ENCODE data around the gene PFKFB1. TPM values are rescaled to one million over a fixed set of nuclear protein-coding genes. Genes with fewer than 3 reads are reported as not detected.

Gene PFKFB1
- total RNA-seq, 1 donor from 2014 or later: not detected

DNA sequence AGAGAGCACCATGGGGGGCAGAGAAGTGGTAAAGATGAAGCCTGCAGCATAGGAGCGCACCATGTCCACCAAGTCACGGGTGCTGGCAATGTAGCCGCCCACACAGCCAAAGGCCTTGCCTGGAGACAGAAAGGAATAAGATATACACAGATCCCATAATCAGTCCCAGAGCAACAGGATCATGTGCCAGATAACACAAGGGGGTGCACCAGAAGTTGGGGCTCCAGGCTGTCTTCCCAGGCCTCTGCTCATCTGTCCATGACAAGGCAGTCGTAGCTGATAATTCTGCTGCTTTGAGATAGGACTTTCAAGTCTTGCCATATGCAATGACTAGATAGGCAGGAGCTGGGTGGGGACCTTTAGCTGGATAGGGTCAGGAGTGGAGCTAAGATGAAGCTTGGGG lies 20.9 kb upstream of the PFKFB1 start:
- H3K4me3 ChIP-seq: no peak overlapping the region
- DNase-seq (ENCODE audit: extremely low spot score in 2 of 2): peak in 1 of 2 donors; percentile 72
- intact Hi-C loops (cut with DNase I): no loop called here
- H3K9me3 ChIP-seq: no peaks in the 10 kb centered on the region
- no peak overlapping the region for H3K27ac ChIP-seq
- no peaks in the 10 kb centered on the region for H3K27me3 ChIP-seq
- H3K36me3 ChIP-seq: no peaks in the 10 kb centered on the region
- H3K4me1 ChIP-seq: no peaks in the 10 kb centered on the region
- no peak for TF ChIP-seq POLR2A (IDR thresholded peaks at IDR 0.05)
- TF ChIP-seq POLR2AphosphoS5 (IDR thresholded peaks at IDR 0.05; ENCODE audit: insufficient read depth in 1 of 2, low read depth in 1 of 2): no peak
- TF ChIP-seq, protein P1, sequence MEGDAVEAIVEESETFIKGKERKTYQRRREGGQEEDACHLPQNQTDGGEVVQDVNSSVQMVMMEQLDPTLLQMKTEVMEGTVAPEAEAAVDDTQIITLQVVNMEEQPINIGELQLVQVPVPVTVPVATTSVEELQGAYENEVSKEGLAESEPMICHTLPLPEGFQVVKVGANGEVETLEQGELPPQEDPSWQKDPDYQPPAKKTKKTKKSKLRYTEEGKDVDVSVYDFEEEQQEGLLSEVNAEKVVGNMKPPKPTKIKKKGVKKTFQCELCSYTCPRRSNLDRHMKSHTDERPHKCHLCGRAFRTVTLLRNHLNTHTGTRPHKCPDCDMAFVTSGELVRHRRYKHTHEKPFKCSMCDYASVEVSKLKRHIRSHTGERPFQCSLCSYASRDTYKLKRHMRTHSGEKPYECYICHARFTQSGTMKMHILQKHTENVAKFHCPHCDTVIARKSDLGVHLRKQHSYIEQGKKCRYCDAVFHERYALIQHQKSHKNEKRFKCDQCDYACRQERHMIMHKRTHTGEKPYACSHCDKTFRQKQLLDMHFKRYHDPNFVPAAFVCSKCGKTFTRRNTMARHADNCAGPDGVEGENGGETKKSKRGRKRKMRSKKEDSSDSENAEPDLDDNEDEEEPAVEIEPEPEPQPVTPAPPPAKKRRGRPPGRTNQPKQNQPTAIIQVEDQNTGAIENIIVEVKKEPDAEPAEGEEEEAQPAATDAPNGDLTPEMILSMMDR (IDR thresholded peaks at IDR 0.05): no peak

DNA sequence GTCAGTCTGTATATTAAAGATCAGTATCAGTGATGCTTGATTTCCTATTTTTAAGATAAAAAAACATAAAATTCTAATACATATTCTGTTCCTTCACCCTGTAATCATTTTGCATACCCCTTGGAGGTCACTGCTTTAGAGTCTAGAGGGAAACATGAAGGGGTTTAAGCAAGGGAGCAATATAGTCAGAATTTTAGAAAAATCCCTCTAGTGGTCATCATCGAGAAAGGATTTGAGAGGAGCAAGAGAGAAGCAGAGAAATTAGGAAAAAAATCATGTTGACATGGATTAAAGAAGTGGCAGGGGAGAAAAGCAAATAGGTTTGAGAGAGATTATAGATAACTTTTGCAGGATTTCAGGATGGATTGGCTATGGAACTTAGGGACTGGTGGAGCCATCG lies 17.3 kb upstream of the PFKFB1 start:
- intact Hi-C loops (cut with DNase I): no loop called here
- TF ChIP-seq POLR2A (IDR thresholded peaks at IDR 0.05): no peak
- TF ChIP-seq POLR2AphosphoS5 (IDR thresholded peaks at IDR 0.05; ENCODE audit: insufficient read depth in 1 of 2, low read depth in 1 of 2): no peak
- TF ChIP-seq, protein P1 (IDR thresholded peaks at IDR 0.05): no peak
- no peaks in the 10 kb centered on the region for H3K9me3 ChIP-seq
- no peak for DNase-seq (ENCODE audit: extremely low spot score in 2 of 2)
- H3K36me3 ChIP-seq: peaks cover 0 to 5% of the 10 kb centered on the region in 2 donors
- no peak overlapping the region for H3K4me3 ChIP-seq
- no peaks in the 10 kb centered on the region for H3K27me3 ChIP-seq
- H3K4me1 ChIP-seq: peaks cover 25% of the 10 kb centered on the region
- no peak overlapping the region for H3K27ac ChIP-seq

DNA sequence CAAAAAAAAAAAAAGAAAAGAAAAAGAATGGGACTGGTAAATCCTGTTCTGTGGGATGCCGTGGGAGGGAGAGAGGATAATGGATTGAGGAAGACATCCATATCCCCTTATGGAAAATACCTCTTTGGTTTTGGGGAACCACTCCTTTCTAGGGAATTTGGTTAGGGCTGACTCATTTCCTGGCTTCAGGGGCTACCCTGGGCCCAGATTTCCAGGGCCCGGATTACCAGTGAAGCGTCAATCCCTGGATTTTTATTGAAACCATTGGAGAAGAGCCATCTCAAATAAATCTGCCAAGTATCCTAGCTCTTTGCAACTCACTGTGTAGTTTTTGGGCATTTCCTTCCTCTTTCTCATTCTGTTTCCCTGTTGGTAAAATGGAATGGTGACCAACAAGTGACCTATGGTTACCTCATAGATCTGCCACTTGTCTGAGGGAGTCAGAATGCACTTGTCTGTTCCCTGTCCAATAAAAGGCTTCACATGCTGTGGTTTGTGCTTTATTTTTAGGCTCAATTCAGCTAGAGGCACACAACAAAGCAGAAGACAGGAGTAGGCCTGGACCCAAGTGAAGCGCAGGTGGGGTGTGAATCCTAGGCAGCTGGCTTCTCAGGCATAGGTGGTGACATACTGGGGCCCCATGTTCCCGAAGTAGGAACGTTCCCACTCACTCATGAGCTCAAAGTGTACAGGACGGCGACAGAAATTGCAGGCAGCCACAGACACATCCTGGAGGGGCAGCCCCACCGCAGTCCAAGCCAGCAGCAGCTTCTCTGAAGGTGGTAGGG lies 14.8 kb upstream of the PFKFB1 start:
- DNase-seq (ENCODE audit: extremely low spot score in 2 of 2): peak in 1 of 2 donors; percentile 78
- no peaks in the 10 kb centered on the region for H3K9me3 ChIP-seq
- intact Hi-C loops (cut with DNase I): loop anchor here (10.0 kb wide), 1 partner anchor 146 kb away; no protein-coding TSS in a partner anchor
- H3K36me3 ChIP-seq: peaks cover 0 to 20% of the 10 kb centered on the region in 2 donors
- TF ChIP-seq POLR2A (IDR thresholded peaks at IDR 0.05): no peak
- TF ChIP-seq, protein P1 (IDR thresholded peaks at IDR 0.05): no peak
- peak overlapping the region; percentile 13 for H3K27ac ChIP-seq
- no peak overlapping the region for H3K4me3 ChIP-seq
- H3K27me3 ChIP-seq: no peaks in the 10 kb centered on the region
- H3K4me1 ChIP-seq: peaks cover 25% of the 10 kb centered on the region

DNA sequence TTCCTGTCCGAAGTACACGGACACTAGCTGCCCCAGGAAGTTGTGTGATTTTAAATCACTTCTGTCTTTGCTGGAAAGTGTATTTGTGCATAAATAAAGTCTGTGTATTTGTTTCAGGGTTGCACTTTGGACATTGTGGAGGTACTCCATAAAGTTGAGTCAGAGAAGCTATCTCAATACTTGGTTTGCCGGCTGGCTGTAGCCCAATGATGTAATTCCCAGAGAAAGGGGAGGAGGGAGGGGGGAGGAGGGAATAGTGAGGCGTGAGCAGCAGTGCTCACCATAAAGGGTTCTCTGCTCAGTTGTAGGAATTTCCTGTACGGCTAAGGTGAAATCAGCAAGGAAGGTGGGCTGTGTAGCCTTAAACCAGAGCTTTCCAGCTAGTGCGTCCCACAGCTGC lies 13.7 kb upstream of the PFKFB1 start:
- Histone ChIP-seq H3K4me1 (peaks cover 25% of the 10 kb centered on the region), H3K9me3 (no peaks in the 10 kb centered on the region), H3K36me3 (peaks cover 0 to 25% of the 10 kb centered on the region in 2 donors), H3K27me3 (no peaks in the 10 kb centered on the region), H3K27ac (no peak overlapping the region), H3K4me3 (no peak overlapping the region)
- TF ChIP-seq POLR2AphosphoS5 (IDR thresholded peaks at IDR 0.05; ENCODE audit: insufficient read depth in 1 of 2, low read depth in 1 of 2): no peak
- no peak for TF ChIP-seq POLR2A (IDR thresholded peaks at IDR 0.05)
- TF ChIP-seq, protein P1 (IDR thresholded peaks at IDR 0.05): no peak
- intact Hi-C loops (cut with DNase I): loop anchor here (10.0 kb wide), 1 partner anchor 147 kb away; no protein-coding TSS in a partner anchor
- DNase-seq (ENCODE audit: extremely low spot score in 2 of 2): peak in 1 of 2 donors; percentile 80
